Non-pigmented ciliary epithelial cell (primary cell): ENCODE measurements around the gene NOP53.
"Not testable (repeated sequence)": the region's sequence is repeated elsewhere in the genome, so short reads cannot be mapped to it uniquely, and the experiment has no call there.

Source experiments
- DNase-seq: peaks from one replicate; pipeline ENCODE4 v3.0.0-alpha.2; 2010; ENCODE audit warnings: low read depth

Gene NOP53

DNA sequence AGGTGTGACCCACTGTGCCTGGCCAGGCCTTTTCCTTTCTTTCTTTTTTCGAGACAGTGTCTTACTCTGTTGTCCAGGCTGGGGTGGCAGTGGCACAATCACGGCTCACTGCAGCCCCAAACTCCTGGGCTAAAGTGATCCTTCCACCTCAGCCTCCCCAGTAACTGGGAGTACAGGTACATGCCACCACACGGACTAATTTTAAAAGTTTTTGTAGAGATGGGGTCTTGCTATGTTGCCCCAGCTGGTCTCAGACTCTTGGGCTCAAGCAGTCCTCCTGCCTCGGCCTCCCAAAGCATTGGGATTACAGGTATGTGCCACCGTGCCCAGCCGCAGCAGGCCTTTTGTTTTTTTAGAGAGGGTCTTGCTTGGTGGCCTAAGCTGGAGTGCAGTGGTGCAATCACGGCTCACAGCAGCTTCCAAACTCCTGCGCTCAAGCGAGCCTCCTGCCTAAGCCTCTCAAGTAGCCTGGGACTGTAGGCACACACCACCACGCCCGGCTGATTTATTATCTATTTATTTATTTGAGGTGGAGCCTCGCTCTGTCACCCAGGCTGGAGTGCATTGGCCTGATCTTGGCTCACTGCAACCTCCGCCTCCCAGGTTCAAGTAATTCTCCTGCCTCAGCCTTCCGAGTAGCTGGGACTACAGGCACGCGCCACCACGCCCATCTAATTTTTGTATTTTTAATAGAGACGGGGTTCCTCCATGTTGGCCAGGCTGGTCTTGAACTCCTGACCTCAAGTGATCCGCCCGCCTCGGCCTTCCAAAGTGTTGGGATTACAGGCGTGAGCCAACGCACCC lies 32.1 kb downstream of the NOP53 start:
- not testable (repeated sequence) for DNase-seq

DNA sequence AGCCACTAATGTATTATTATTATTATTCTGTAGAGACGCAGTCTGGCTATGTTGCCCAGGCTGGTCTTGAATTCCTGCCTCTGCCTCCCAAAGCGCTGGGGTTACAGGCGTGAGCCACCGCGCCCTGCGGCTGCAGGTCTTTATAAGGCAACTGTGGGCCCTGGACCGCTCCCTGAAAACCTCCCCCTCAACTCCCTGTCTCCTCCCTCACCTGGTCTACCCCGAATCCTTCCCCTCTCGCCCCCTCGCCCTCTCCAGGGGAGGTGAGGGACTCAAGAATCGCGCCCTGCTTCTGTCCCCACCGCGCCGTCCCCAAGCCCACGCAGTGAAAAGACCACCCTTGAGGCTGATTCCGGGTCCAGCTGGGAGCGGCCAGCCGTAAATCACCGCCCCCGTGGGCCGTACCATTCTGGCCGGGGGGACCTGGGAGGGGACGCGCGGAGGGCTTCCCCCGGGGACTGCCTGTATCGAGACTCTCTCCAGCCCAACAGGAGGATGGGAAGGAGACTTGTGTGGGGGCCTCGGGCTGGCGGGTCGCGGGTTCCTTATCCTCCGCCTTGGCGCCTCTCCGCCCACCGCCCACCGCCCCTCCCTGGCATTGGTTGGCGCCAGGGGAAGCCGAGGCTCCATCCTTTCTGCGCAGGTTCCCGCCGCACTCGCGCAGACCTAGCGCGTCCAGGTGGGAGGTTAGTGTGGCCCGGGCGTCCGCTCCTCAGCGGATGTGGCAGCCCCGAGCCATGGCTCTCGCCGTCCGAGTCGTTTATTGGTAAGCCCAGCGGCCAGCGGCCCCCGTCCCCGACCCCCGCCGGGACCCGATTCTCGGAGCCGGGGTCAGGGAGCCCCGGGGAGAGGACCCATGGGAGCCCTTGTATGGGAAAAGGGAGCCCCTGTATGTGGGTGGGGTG lies 33.0 kb downstream of the NOP53 start, which contains the start of gene SELENOW:
Gene SELENOW, plus strand, starts transcription at position 655 of the 905 bp plus-strand sequence. Its CDS starts 83 bp downstream, at position 738.
- no peak for DNase-seq

DNA sequence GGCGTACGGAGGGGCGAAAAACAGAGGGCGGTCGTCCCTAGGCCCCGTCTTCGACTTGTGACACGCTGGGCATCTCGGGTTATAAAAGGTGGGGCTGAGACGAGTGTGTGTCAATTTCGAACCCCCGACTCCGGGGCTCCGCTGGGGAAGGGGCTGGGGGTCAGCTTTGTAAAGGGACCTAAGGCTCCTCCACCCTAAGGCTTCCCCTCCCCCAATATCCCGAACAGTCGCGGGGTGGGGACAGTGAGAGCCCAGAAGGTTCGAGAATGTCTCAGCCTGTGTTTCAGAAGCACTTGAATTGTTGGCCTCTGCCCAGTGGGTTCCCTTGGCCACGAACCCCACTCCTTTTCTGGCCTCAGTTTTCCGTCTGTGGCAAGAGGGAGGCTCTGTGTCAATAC lies 33.6 kb downstream of the NOP53 start:
- no peak for DNase-seq

DNA sequence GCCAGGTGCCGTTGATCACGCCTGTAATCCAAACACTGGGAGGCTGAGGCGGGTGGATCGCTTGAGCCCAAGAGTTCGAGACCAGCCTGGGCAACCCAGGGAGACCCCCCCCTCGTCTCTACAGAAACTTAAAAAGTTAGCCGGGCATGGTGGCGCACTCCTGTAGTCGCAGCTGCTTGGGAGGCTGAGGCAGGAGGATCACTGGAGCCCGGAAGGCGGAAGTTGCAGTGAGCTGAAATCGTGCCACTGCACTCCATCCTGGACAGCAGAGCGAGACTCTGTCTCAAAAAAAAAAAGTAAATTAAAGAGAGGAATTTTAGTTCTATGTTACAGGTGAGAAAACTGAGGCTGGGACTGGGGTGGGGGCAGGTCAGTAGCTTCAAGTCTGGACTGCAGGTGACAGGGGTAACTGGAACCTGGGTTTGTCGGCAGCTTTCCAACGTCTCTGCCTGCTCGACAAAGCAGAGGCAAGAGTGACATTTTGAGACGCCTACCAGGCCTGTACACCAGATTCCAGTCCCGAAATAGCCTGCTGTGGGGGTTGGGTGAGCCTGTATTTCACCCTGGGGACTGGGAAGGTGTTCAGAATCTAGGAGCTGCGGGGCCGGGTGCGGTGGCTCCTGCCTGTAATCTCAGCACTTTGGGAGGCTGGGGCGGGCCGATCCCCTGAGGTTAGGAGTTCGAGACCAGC lies 34.3 kb downstream of the NOP53 start:
- no peak for DNase-seq

DNA sequence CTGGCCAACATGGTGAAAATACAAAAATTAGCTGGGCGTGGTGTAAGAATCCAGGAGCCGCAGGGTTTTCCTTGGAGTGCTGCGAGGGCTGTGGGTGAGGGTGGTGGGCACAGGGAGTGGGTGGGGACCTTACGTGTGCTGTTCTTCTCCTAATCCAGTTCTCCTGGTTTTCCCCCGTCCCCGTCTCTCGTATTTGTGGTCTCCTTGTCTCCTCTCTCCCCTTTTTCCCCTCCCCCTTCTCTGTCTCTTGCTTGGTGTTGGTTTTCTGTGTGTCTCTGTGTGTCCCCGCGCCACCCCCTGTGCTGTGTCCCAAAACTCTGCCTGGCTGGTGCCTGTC lies 34.8 kb downstream of the NOP53 start:
- DNase-seq, result no peak

DNA sequence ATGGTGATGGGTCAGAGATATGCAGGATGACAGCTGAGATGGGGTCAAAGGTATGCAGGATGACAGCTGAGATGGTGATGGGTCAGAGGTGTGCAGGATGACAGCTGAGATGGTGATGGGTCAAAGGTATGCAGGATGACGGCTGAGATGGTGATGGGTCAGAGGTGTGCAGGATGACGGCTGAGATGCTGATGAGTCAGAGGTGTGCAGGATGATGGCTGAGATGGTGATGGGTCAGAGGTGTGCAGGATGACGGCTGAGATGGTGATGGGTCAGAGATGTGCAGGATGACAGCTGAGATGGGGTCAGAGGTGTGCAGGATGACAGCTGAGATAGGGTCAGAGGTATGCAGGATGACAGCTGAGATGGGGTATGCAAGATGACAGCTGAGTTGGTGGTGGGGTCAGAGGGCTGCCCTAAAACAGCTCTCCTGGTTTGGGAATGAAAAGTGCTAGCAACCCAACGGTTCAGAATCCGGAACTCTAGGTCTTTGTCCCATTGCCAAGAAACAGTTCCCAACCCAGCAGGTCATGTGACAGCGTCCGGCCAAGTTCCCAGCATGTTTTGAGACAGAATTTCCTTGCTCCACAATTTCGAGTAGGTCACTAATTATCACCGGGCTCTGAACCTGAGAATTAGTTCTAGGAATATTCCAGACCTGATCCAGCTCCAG lies 36.4 kb downstream of the NOP53 start:
- no peak for DNase-seq

DNA sequence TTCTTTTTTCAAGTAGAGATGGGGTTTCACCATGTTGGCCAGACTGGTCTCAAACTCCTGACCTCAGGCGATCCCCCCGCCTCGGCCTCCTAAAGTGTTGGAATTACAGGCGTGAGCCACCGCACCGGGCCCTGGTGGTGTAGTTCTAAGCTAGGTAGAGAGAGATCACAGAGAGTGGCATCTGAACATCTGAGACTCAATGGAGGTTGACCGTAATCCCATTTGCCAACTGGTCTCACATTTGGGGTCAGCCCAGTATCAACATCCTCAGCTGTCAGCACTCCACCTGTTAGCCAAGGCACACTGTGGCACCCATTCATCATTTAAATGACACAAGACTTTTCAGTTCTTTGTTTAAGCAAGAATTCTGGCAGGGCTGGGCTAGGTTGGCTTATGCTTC lies 41.2 kb downstream of the NOP53 start:
- no peak for DNase-seq

DNA sequence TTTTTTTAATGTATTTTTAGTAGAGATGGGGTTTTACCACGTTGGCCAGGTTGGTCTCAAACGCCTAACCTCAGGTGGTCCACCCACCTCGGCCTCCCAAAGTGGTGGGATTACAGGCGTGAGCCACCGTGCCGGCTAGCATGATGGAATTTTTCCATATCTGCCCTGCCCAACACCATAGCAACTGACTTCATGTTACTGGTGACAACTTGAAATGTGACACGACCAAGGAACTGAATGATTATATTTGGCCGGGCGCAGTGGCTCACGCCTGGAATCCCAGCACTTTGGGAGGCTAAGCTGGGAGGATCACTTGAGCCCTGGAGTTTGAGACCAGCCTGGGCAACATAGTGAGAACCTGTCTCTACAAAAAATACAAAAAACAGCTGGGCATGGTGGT lies 42.0 kb downstream of the NOP53 start:
- DNase-seq, result not testable (repeated sequence)

DNA sequence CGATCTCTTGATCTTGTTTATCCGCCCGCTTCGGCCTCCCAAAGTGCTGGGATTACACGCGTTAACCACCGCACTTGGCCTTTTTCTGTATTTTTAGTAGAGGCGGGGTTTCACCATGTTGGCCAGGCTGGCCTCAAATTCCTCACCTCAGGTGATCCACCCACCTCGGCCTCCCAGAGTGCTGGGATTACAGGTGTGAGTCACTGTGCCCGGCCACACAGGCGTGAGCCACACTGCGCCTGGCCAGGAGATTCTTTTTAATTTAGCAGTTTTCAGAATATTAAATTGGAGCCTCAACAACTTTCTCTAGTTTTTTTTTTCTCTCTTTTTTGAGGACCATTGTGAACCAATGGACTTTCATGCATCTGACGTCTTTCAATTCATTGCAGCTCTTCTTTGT lies 44.5 kb downstream of the NOP53 start:
- not testable (repeated sequence) for DNase-seq

DNA sequence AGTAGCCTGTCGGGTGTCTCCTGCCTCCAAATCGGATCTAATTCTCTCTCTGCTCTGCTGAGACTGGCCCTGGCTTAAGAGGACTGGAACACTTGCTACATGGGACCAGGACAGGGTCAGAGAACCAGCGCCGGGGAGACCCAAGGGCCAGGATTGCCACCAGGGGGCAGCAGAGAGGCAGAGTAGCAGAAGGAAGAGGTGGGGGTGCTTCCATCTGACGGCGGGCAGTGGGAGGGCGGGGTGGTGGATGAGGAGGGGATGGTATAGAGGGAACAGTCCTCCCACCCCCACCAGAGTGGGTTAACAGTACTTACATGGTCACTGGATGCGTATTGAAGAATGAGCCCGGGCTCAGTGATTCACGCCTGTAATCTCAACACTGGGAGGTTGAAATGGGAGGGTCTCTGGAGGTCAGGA lies 45.1 kb downstream of the NOP53 start:
- no peak for DNase-seq

DNA sequence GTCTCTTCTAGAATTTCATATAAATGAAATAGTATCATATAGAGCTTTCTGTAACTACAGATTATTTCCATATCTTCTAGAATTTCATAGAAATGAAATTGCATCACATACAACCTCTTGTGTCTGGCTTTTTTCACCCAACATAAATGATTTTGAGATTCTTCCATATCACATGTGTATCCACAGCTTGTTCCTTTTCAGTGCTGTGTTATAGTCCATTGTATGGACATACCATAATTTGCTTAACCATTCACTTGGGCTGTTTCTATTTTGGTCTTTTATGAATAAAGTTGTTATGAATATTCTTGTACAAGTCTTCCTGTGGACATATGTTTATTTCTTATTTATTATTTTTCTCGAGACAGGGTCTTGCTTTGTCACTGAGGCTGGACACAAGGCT lies 47.3 kb downstream of the NOP53 start:
- DNase-seq, result no peak

DNA sequence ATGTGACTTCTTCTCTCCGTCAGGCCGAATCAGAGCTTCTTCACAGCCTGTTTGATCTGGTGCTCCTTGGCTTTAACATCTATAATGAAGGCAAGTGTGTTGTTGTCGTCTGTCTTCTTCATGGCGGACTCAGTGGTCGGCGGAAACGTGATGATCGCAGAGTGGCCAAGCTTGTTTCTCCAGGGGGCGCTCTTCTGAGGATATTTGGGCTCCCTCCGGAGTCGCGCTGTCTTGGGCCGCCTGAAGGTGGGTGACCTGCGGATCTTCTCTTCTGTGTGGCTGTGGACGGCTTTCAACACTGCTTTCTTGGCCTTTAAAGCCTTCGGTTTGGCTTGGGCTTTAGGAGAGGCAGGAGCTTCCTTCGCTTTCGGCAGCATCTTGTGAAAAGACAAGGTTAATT lies 49.2 kb downstream of the NOP53 start:
- DNase-seq, result no peak

DNA sequence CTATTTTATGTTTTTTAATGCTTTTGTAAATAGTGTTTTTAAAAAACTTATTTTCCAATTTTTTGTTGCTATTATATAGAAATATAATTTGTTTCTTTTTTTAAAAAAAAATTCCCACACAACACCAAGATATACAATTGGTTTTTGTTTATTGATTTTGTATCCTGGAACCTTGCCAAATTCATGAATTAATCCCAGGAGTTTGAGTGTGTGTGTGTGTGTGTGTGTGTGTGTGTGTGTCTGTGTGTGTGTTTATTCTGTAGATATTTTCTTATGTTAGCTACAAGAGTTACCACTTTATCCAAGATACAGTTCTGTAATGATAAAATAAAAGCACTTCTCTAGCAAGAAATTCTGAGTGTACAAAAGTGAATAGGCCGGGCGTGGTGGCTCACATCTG lies 51.4 kb downstream of the NOP53 start:
- no peak for DNase-seq

DNA sequence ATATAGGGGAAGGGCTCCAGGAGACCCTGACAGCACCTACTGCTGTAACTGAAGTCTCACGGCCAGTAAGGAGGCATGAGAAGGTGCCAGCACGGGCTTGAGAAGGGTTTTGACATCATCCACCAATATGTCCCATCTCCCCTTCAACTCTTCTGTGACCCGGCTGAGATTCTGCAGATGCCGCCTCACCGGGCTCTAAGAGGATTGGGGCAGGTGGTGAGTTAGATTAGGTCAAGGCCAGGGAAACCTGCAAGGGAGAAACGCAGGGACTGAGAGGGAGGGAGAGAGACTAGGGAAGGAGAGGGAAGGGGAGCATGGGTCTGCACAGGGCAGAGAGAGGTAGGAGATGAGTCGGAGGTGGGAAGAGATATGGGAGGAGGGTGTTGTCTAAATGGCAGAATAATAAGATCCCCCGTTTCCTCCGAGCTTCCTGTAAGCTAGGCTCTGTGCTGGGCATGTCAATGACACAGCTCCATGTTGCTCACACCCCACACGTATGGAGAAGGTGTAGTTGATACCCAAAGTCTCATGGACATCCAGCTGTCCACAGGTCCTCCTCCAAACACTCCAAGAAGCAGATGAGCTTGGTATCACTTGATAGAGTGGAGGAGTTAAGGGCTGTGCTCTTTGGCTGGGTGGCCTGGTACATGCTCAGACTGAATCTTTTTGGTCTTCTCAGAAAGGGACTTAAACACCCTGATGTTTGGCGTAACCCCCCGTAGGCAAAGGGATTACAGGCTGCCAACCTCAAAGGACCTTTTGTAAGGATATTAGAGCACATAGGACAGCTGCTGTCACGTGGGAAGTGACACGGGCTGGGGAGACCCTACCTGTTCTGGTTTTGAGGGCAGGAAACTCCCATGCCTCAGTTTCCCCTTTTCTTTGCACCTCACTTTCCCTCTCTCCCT lies 52.9 kb downstream of the NOP53 start:
- DNase-seq, result no peak

DNA sequence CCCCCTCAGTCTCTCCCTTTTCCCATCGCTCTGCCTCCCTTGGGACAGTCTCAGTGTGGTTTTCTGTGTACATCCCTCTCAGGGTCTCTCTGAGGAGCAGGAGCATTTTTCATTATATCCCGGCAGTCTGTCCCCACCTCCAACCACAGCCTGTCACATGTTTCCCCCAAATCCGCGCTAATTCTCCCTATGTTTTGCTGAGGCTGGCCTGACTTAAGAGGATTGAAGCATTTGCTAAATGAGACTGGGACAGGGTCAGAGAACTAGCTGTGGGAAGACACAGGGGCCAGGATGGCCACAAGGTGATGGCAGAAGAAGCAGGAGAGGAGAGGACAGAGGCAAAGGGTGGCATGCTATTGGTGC lies 53.5 kb downstream of the NOP53 start:
- DNase-seq, result no peak

DNA sequence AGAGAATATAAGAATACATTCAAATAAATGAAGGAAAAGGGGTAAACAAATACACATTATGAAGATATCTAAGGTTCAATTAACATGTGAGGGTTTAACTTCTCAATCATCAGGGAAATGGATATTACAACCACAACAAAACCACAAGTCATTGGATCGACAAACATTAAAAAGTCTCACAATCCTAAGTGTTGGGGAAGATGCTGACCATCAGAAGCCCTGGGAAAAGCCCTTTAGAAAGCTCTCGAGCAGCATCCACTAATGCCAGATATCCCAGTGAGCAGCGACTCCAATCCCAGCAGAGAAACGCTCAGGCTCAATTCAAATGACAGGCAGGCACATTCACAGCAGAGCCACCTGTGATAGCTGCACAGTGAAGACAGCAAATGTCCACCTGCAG lies 55.9 kb downstream of the NOP53 start:
- DNase-seq, result no peak

DNA sequence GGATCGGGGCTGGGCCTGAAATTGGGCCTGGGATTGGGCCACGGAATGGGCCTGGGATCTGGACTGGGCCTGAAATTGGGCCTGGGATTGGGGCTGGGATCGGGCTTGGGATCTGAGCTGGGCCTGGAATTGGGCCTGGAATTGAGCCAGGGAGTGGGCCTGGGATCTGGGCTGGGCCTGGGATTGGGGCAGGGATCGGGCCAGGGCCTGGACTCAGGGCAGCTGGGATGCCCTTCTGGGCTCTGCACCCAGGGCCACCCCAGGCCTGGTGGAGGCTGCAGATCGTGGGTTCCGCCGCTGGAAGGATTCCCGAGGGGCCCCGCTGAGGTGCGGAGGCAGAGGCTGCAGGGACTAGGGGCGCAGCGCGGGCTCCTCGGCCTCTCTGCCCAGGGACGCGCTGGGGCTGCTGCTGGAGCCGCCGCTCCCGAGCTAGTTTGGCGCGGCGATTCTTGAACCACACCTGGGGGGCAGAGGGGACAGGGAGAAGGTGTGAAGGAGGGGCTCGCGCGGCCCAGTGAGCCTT lies 57.2 kb downstream of the NOP53 start:
- DNase-seq, result no peak

DNA sequence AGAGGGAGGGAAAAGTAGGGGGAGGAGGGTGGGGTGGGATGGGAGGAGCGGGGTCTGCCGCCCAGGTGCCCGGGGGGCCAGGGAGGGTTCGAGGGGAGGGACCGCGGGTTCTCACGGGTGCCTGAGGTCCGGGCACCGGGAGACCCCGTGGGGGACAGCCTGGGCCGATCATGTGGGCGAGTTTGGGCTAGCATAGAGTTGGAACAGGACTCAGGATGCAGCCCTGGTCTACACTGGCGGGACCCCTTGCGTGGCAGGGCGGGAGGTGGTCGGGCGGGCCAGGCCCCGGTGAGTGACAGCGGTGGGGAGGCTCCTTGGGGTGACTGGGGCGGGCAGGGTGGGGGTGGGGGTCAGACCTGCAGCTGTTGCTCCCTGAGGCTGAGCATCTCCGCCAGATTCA lies 57.8 kb downstream of the NOP53 start:
- DNase-seq, result not testable (repeated sequence)

DNA sequence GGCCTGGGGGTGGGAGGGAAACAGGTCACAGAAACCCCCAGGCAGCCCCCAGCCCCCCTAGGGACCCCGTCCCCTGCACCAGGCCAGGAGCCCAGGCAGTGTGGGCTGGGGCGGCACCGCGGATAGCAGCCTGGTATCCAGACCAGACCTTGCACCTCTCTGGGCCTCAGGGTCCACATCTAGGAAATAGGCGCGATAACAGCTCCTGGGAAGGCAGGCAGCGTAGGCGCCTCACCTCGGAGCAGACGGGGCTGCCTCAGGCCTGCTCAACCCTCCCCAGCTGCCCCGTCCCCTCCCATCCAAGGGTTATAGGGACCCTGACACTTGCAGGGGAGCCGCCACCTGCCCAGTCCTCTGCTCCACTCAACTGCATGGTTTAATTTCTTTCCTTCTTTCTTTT lies 58.3 kb downstream of the NOP53 start:
- DNase-seq, result not testable (repeated sequence)

DNA sequence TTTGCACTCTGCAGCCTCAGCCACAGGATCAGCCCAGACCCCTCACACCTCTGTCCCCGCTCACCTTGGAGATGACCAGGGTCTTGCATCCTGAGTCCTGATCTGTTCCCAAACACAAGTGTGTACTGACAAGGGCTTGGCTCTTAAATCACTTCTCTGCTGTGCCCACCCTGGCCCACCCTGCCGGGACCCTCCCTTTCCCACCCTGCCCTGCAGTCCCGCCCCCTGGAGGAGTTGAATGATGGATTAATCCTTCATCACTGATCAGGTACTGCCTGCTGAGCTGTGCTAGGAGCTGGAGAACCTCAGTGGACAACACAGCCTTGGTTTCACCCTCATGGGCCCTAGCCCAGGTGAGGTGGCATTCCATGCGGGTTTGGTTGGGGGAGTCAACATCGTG lies 59.1 kb downstream of the NOP53 start, which contains the start of gene TPRX1:
Gene TPRX1, minus strand, starts transcription at position 101 of the 400 bp plus-strand sequence. Its CDS starts 12 bp downstream, at position 89.
- not testable (repeated sequence) for DNase-seq

DNA sequence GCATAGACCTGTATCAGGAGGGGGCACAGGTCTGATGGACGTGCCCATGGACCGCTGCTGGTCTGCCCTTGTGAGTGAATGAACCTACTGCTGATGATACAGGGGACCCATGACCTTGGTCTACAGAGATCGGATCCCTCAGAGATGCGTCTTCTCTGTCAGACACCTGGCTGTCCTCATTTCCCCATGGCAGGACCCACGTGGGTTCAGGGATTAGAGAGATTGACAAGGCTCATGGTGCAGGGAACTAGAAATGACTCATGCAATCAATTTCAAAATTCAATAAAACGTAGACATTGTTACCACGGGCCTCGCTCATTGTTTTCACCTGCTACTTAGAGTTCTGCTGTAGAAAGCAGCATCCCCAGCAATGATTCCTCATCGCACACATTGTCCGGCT lies 60.0 kb downstream of the NOP53 start:
- DNase-seq, result no peak
